ENCODE results near the gene PTPRE. TPM values are rescaled to one million over a fixed set of nuclear protein-coding genes. Genes with fewer than 3 reads are reported as not detected.

The PTPRE gene
- total RNA-seq, 2 donors from 2014 or later = 6.5 to 8.9 TPM

DNA sequence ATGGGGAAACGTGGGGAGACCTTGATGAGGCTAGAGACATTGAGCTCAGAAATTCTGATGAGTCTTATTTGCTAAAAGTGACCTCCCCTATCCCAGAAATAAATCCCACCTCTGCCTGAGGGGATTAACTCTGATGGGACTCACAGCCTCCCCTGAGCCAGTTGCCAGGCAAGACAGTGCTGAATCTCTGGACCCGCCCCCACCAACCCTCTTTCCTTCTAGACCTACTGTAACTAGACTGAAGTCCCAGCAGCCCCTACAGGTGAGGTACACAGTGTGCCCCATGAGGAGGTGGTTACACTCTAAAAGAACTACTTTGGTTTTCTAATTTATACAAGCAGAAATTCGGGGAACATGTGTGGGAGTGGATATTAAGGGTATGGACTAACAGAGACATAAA, 42.9 kb downstream of the PTPRE start:
- ATAC-seq = no peak
- Histone ChIP-seq H3K36me3 (replicated peaks in 1 of 2; ENCODE audit: insufficient read depth in 1 of 2, low read depth in 2 of 2) (no peaks in the 10 kb centered on the region), H3K4me1 (no peaks in the 10 kb centered on the region), H3K9me3 (no peaks in the 10 kb centered on the region), H3K27ac (no peak overlapping the region), H3K27me3 (no peaks in the 10 kb centered on the region), H3K4me3 (no peak overlapping the region)
- no peak for DNase-seq
- TF ChIP-seq, protein P1, sequence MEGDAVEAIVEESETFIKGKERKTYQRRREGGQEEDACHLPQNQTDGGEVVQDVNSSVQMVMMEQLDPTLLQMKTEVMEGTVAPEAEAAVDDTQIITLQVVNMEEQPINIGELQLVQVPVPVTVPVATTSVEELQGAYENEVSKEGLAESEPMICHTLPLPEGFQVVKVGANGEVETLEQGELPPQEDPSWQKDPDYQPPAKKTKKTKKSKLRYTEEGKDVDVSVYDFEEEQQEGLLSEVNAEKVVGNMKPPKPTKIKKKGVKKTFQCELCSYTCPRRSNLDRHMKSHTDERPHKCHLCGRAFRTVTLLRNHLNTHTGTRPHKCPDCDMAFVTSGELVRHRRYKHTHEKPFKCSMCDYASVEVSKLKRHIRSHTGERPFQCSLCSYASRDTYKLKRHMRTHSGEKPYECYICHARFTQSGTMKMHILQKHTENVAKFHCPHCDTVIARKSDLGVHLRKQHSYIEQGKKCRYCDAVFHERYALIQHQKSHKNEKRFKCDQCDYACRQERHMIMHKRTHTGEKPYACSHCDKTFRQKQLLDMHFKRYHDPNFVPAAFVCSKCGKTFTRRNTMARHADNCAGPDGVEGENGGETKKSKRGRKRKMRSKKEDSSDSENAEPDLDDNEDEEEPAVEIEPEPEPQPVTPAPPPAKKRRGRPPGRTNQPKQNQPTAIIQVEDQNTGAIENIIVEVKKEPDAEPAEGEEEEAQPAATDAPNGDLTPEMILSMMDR (IDR thresholded peaks at IDR 0.05) = no peak
- no peak for TF ChIP-seq POLR2A (IDR thresholded peaks at IDR 0.05)
- intact Hi-C loops (cut with DNase I) = no loop called here
- 51 to 71% methylated on average over 3 of the region's 3 CpGs for WGBS, 2 donors

DNA sequence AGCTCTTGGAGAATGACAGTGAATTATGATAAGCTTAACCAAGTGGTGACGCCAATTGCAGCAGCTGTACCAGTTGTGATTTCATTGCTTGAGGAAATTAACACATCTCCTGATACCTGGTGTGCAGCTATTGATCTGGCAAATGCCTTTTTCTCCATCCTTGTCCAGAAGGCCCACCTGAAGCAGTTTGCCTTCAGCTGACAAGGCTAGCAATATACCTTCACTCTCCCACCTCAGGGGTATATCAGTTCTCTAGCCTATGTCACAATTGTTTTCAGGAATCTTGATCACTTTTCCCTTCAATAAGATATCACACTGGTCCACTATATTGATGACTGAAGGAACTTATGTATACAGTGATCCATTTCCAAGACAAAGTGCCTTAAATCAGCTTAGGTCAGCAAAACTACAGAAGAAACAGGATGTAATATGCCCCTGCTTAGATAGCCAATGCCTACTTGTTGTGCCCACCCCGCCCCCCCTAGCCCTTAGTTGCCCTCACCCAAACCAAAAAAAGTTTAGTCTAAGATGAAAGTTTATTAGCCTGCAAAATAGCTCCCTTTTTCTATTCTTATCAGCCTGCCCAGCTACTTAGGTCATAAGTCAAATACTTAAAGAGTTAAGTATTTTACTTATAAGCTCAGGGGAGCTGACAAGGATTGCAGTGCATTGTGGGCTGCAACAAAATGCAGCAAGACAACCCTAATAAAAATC, 45.1 kb downstream of the PTPRE start:
- H3K4me3 ChIP-seq = no peak overlapping the region
- WGBS, 2 donors = 59 to 66% methylated on average over 2 of the region's 2 CpGs
- no peaks in the 10 kb centered on the region for H3K27me3 ChIP-seq
- H3K27ac ChIP-seq = no peak overlapping the region
- H3K4me1 ChIP-seq = no peaks in the 10 kb centered on the region
- no peaks in the 10 kb centered on the region for H3K36me3 ChIP-seq (replicated peaks in 1 of 2; ENCODE audit: insufficient read depth in 1 of 2, low read depth in 2 of 2)
- no peak for TF ChIP-seq POLR2A (IDR thresholded peaks at IDR 0.05)
- TF ChIP-seq, protein P1 (IDR thresholded peaks at IDR 0.05) = no peak
- ATAC-seq = no peak
- no peak for DNase-seq
- no peaks in the 10 kb centered on the region for H3K9me3 ChIP-seq
- intact Hi-C loops (cut with DNase I) = no loop called here

DNA sequence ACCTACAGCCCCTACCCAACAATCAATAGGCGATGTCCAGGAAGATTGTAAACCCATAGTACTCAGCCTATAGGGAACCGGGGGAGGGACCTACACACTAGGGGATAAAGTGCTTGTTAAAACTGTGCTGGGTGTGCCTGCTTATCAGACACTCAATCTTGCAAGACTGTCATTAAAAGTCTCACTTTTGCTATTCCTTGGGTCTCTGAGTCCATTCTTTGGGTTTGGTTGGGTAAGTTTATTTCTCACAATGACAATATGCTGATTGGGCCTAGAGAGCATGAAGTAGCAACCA, 45.6 kb downstream of the PTPRE start:
- no peak for TF ChIP-seq POLR2A (IDR thresholded peaks at IDR 0.05)
- TF ChIP-seq, protein P1 (IDR thresholded peaks at IDR 0.05) = no peak
- H3K4me3 ChIP-seq = no peak overlapping the region
- WGBS, 2 donors = 60 to 65% methylated on average over 2 of the region's 2 CpGs
- no peaks in the 10 kb centered on the region for H3K4me1 ChIP-seq
- H3K36me3 ChIP-seq (replicated peaks in 1 of 2; ENCODE audit: insufficient read depth in 1 of 2, low read depth in 2 of 2) = no peaks in the 10 kb centered on the region
- H3K27me3 ChIP-seq = no peaks in the 10 kb centered on the region
- H3K27ac ChIP-seq = no peak overlapping the region
- intact Hi-C loops (cut with DNase I) = no loop called here
- ATAC-seq (no peak), DNase-seq (no peak)
- H3K9me3 ChIP-seq = no peaks in the 10 kb centered on the region

DNA sequence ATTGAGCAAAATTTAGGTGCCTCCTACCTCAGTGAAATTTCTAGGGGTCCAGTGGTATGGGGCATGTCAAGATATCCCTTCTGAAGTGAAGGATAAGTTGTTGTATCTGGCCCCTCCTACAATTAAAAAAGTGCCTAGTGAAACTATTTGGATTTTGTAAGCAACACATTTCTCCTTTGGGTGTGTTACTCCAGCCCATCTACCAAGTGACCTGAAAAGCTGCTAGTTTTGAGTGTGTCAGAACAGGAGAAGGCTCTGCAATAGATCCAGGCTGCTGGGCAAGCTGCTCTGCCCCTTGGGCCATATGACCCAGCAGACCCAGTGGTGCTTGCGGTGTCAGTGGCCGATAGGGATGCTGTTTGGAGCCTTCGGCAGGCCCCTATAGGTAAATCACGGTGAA, 46.0 kb downstream of the PTPRE start:
- 72 to 80% methylated on average over 4 of the region's 4 CpGs for WGBS, 2 donors
- H3K27me3 ChIP-seq = no peaks in the 10 kb centered on the region
- intact Hi-C loops (cut with DNase I) = no loop called here
- DNase-seq = no peak
- no peaks in the 10 kb centered on the region for H3K4me1 ChIP-seq
- H3K36me3 ChIP-seq (replicated peaks in 1 of 2; ENCODE audit: insufficient read depth in 1 of 2, low read depth in 2 of 2) = no peaks in the 10 kb centered on the region
- no peak overlapping the region for H3K27ac ChIP-seq
- H3K9me3 ChIP-seq = no peaks in the 10 kb centered on the region
- no peak overlapping the region for H3K4me3 ChIP-seq
- no peak for ATAC-seq
- TF ChIP-seq, protein P1 (IDR thresholded peaks at IDR 0.05) = no peak
- TF ChIP-seq POLR2A (IDR thresholded peaks at IDR 0.05) = no peak

DNA sequence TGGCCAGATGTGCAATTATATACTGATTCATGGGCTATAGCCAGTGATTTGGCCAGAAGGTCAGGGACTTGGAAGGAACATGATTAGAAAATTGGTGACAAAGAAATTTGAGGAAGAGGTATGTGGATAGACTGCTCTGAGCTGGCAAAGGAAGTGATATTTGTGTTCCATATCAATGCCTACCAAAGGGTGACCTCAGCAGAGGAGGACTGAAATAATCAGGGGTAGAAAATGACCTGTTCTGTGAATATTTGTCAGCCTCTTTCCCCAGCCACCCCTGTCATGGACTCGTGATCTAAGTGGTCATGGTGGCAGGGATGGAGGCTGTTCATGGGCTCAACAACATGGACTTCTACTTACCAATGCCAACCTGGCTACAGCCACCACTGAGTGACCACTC, 47.0 kb downstream of the PTPRE start:
- ATAC-seq (no peak), DNase-seq (no peak)
- H3K9me3 ChIP-seq = no peaks in the 10 kb centered on the region
- H3K27me3 ChIP-seq = no peaks in the 10 kb centered on the region
- WGBS, 2 donors = 43 to 86% methylated on average over 1 of the region's 1 CpG
- intact Hi-C loops (cut with DNase I) = no loop called here
- no peak overlapping the region for H3K27ac ChIP-seq
- TF ChIP-seq, protein P1 (IDR thresholded peaks at IDR 0.05) = no peak
- no peak for TF ChIP-seq POLR2A (IDR thresholded peaks at IDR 0.05)
- no peaks in the 10 kb centered on the region for H3K36me3 ChIP-seq (replicated peaks in 1 of 2; ENCODE audit: insufficient read depth in 1 of 2, low read depth in 2 of 2)
- H3K4me1 ChIP-seq = no peaks in the 10 kb centered on the region
- no peak overlapping the region for H3K4me3 ChIP-seq

Measured in body of pancreas (tissue), 4 donors.